Measurements from ENCODE around the gene CFAP61.
"Not testable (repeated sequence)": the region's sequence is repeated elsewhere in the genome, so short reads cannot be mapped to it uniquely, and the experiment has no call there.

Gene CFAP61

GRCh38 chr20:20210327-20210726, 158.0 kb downstream of the CFAP61 start:
- DNase-seq (ENCODE audit: low read depth), result no peak

GRCh38 chr20:20210943-20211273, 158.6 kb downstream of the CFAP61 start:
- no peak for DNase-seq (ENCODE audit: low read depth)

- no peak for DNase-seq (ENCODE audit: low read depth)
Measured at GRCh38 chr20:20211274-20211987, 159.1 kb downstream of the CFAP61 start.

- no peak for DNase-seq (ENCODE audit: low read depth)
Measured at GRCh38 chr20:20211988-20212518, 159.7 kb downstream of the CFAP61 start.

GRCh38 chr20:20212675-20213096, 160.4 kb downstream of the CFAP61 start:
- DNase-seq (ENCODE audit: low read depth), result no peak

- no peak for DNase-seq (ENCODE audit: low read depth)
Measured at GRCh38 chr20:20213526-20214121, 161.3 kb downstream of the CFAP61 start.

- DNase-seq (ENCODE audit: low read depth), result no peak
Measured at GRCh38 chr20:20214757-20215275, 162.5 kb downstream of the CFAP61 start.

GRCh38 chr20:20215976-20216727, 163.8 kb downstream of the CFAP61 start:
- DNase-seq (ENCODE audit: low read depth), result no peak

GRCh38 chr20:20216941-20217340, 164.6 kb downstream of the CFAP61 start:
- no peak for DNase-seq (ENCODE audit: low read depth)

- no peak for DNase-seq (ENCODE audit: low read depth)
Measured at GRCh38 chr20:20217621-20218020, 165.3 kb downstream of the CFAP61 start.

GRCh38 chr20:20218106-20218505, 165.8 kb downstream of the CFAP61 start:
- DNase-seq (ENCODE audit: low read depth), result not testable (repeated sequence)

GRCh38 chr20:20219016-20219415, 166.7 kb downstream of the CFAP61 start:
- DNase-seq (ENCODE audit: low read depth), result no peak

- no peak for DNase-seq (ENCODE audit: low read depth)
Measured at GRCh38 chr20:20220134-20220533, 167.8 kb downstream of the CFAP61 start.

- DNase-seq (ENCODE audit: low read depth), result no peak
Measured at GRCh38 chr20:20223981-20224380, 171.6 kb downstream of the CFAP61 start.

- DNase-seq (ENCODE audit: low read depth), result no peak
Measured at GRCh38 chr20:20224806-20225205, 172.5 kb downstream of the CFAP61 start.

GRCh38 chr20:20225325-20226043, 173.2 kb downstream of the CFAP61 start:
- no peak for DNase-seq (ENCODE audit: low read depth)

- DNase-seq (ENCODE audit: low read depth), result no peak
Measured at GRCh38 chr20:20226554-20226953, 174.2 kb downstream of the CFAP61 start.

GRCh38 chr20:20227013-20227571, 174.8 kb downstream of the CFAP61 start:
- no peak for DNase-seq (ENCODE audit: low read depth)

- no peak for DNase-seq (ENCODE audit: low read depth)
Measured at GRCh38 chr20:20228351-20228750, 176.0 kb downstream of the CFAP61 start.

- no peak for DNase-seq (ENCODE audit: low read depth)
Measured at GRCh38 chr20:20229595-20229994, 177.3 kb downstream of the CFAP61 start.

- no peak for DNase-seq (ENCODE audit: low read depth)
Measured at GRCh38 chr20:20230741-20231140, 178.4 kb downstream of the CFAP61 start.

Data from iris pigment epithelial cell (primary cell).